IMR-90 (cell line): ENCODE results near the gene AMY1C. TPM values are rescaled to one million over a fixed set of nuclear protein-coding genes. Genes with fewer than 3 reads are reported as not detected.

Source experiments
- ATAC-seq: fragments of 200-7000 bp; cut with Tn5 transposase; 2 replicates; pipeline ENCODE4 v1.9.1; 2020; ENCODE audit warnings: low read depth, mild to moderate bottlenecking, moderate library complexity
- BruUV-seq: library from RNA; stranded (reverse); fragments of 400-500 nt; replicated peaks from 2 replicates; lab custom pipeline; 2021; lab: Mats Ljungman, UMichigan
- CTCF ChIA-PET: fragments of 300-600 bp; formaldehyde crosslinking; extraction: SDS; loops from one replicate; lab custom pipeline; 2021; ENCODE audit warnings: antibody characterized with exemption; lab: Yijun Ruan, JAX
- POLR2A ChIA-PET: fragments of 300-600 bp; sonication (Branson Sonifier 250); formaldehyde crosslinking; loops from one replicate; lab custom pipeline; 2022; ENCODE audit warnings: antibody characterized with exemption; ENCODE audit not compliant: unreplicated experiment; lab: Charles Lee
- DNase-seq: peaks from one replicate; pipeline ENCODE4 v3.0.0; 2013
- H2AFZ ChIP-seq: replicated peaks from 2 replicates; pipeline ENCODE3; 2013; ENCODE audit warnings: low read length, mild to moderate bottlenecking; ENCODE audit not compliant: poor library complexity
- H2AK5ac ChIP-seq: 2 replicates; pipeline ENCODE4 v1.6.1; 2013; ENCODE audit warnings: low read depth, low read length, inconsistent platforms
- H2AK9ac ChIP-seq: replicated peaks from 2 replicates; pipeline ENCODE3; 2013; ENCODE audit warnings: mild to moderate bottlenecking, low read depth, low read length, moderate library complexity; ENCODE audit not compliant: poor library complexity
- H2BK120ac ChIP-seq: 2 replicates; pipeline ENCODE4 v1.6.1; 2013; ENCODE audit warnings: low read depth, low read length, inconsistent platforms
- H2BK15ac ChIP-seq: 3 replicates; pipeline ENCODE4 v1.6.1; 2013; ENCODE audit warnings: low read depth, low read length, inconsistent platforms
- H2BK20ac ChIP-seq: 2 replicates; pipeline ENCODE4 v1.6.1; 2013; ENCODE audit warnings: low read depth, mild to moderate bottlenecking, inconsistent platforms, low read length, moderate library complexity
- H2BK5ac ChIP-seq: 2 replicates; pipeline ENCODE4 v1.6.1; 2013; ENCODE audit warnings: mild to moderate bottlenecking, low read depth, low read length, inconsistent platforms; ENCODE audit not compliant: poor library complexity, severe bottlenecking
- H3K14ac ChIP-seq: replicated peaks from 2 replicates; pipeline ENCODE4 v1.6.1; 2013; ENCODE audit warnings: low read depth, low read length, inconsistent platforms
- H3K18ac ChIP-seq: 2 replicates; pipeline ENCODE4 v1.6.1; 2013; ENCODE audit warnings: low read depth, low read length, control low read depth
- H3K23ac ChIP-seq: 2 replicates; pipeline ENCODE4 v1.6.1; 2013; ENCODE audit warnings: low read depth, low read length, inconsistent platforms
- H3K27ac ChIP-seq: 2 replicates; pipeline ENCODE4 v1.5.1; 2013; ENCODE audit warnings: mild to moderate bottlenecking, control low read depth, low read length; ENCODE audit not compliant: insufficient read depth
- H3K27me3 ChIP-seq: 2 replicates; pipeline ENCODE4 v1.6.1; 2013; ENCODE audit warnings: low read length; ENCODE audit not compliant: control insufficient read depth, insufficient read depth
- H3K36me3 ChIP-seq: 2 replicates; pipeline ENCODE4 v1.6.1; 2013; ENCODE audit warnings: low read length, mixed read lengths; ENCODE audit not compliant: control insufficient read depth, insufficient read depth
- H3K4ac ChIP-seq: 2 replicates; pipeline ENCODE4 v1.6.1; 2013; ENCODE audit warnings: low read depth, low read length, inconsistent platforms
- H3K4me1 ChIP-seq: 2 replicates; pipeline ENCODE4 v1.6.1; 2013; ENCODE audit warnings: low read length, mixed read lengths; ENCODE audit not compliant: control insufficient read depth, insufficient read depth
- H3K4me2 ChIP-seq: 2 replicates; pipeline ENCODE4 v1.6.1; 2013; ENCODE audit warnings: low read depth, mild to moderate bottlenecking, control low read depth, low read length, moderate library complexity
- H3K4me3 ChIP-seq: 2 replicates; pipeline ENCODE4 v1.5.1; 2013; ENCODE audit warnings: low read depth, mild to moderate bottlenecking, control low read depth, low read length, moderate library complexity; ENCODE audit not compliant: insufficient read depth
- H3K56ac ChIP-seq: 2 replicates; pipeline ENCODE4 v1.6.1; 2013; ENCODE audit warnings: low read length, inconsistent platforms; ENCODE audit not compliant: insufficient read depth; ENCODE audit errors: extremely low read depth
- H3K79me1 ChIP-seq, 2 experiments: 2 replicates each; pipeline ENCODE4 v1.6.1; 2013; ENCODE audit warnings: low read length in 2 of 2, inconsistent platforms in 1 of 2, low read depth in 1 of 2
- H3K9ac ChIP-seq: 2 replicates; pipeline ENCODE4 v1.6.1; 2013; ENCODE audit warnings: low read depth, low read length, control low read depth
- H3K9me1 ChIP-seq: 2 replicates; pipeline ENCODE4 v1.6.1; 2013; ENCODE audit warnings: low read length, inconsistent platforms; ENCODE audit not compliant: insufficient read depth
- H3K9me3 ChIP-seq: 2 replicates; pipeline ENCODE4 v1.6.1; 2013; ENCODE audit warnings: low read length; ENCODE audit not compliant: control insufficient read depth, insufficient read depth
- H4K20me1 ChIP-seq: 2 replicates; pipeline ENCODE4 v1.6.1; 2013; ENCODE audit warnings: low read length, inconsistent platforms; ENCODE audit not compliant: insufficient read depth
- H4K5ac ChIP-seq: 2 replicates; pipeline ENCODE4 v1.6.1; 2013; ENCODE audit warnings: mild to moderate bottlenecking, low read depth, low read length, control low read depth
- H4K8ac ChIP-seq, 2 experiments: 2 replicates each; pipeline ENCODE4 v1.6.1; 2013; ENCODE audit warnings: low read depth in 2 of 2, low read length in 2 of 2, control low read depth in 1 of 2, inconsistent platforms in 1 of 2
- H4K91ac ChIP-seq: 2 replicates; pipeline ENCODE4 v1.6.1; 2013; ENCODE audit warnings: low read depth, low read length, inconsistent platforms; ENCODE audit not compliant: insufficient read depth
- BHLHE40 ChIP-seq: fragments of 150-350 bp; IDR thresholded peaks from 2 replicates; pipeline ENCODE4 v1.6.1; 2016; ENCODE audit warnings: mild to moderate bottlenecking, low read depth, low read length
- CEBPB ChIP-seq: IDR thresholded peaks from 2 replicates; pipeline ENCODE4 v1.6.1; 2012; ENCODE audit warnings: low read depth, low read length, improper control_type of control experiment
- CHD1 ChIP-seq: IDR thresholded peaks from 2 replicates; pipeline ENCODE4 v1.6.1; 2012; ENCODE audit warnings: low read depth, low read length, improper control_type of control experiment
- CTCF ChIP-seq: conservative IDR thresholded peaks from 2 replicates; pipeline ENCODE4 v1.5.1; 2012; ENCODE audit warnings: mild to moderate bottlenecking, low read depth, low read length, improper control_type of control experiment
- ELK1 ChIP-seq: fragments of 150-350 bp; IDR thresholded peaks from 2 replicates; pipeline ENCODE4 v1.6.1; 2016; ENCODE audit warnings: low read depth, mild to moderate bottlenecking, low read length, moderate library complexity, borderline replicate concordance
- FOS ChIP-seq: fragments of 150-350 bp; IDR thresholded peaks from 2 replicates; pipeline ENCODE4 v1.6.1; 2016; ENCODE audit warnings: low read depth, low read length
- MAFK ChIP-seq: IDR thresholded peaks from 2 replicates; pipeline ENCODE4 v1.6.1; 2012; ENCODE audit warnings: low read depth, low read length, improper control_type of control experiment
- MAZ ChIP-seq: IDR thresholded peaks from 2 replicates; pipeline ENCODE4 v1.6.1; 2012; ENCODE audit warnings: low read depth, mild to moderate bottlenecking, low read length, improper control_type of control experiment, moderate library complexity, borderline replicate concordance
- MXI1 ChIP-seq: IDR thresholded peaks from 2 replicates; pipeline ENCODE4 v1.6.1; 2012; ENCODE audit warnings: low read depth, mild to moderate bottlenecking, low read length, moderate library complexity, borderline replicate concordance
- NFE2L2 ChIP-seq: fragments of 150-350 bp; IDR thresholded peaks from 2 replicates; pipeline ENCODE4 v1.6.1; 2016; ENCODE audit warnings: low read depth, mild to moderate bottlenecking, low read length
- POLR2A ChIP-seq: IDR thresholded peaks from 2 replicates; pipeline ENCODE4 v1.6.1; 2012; ENCODE audit warnings: mild to moderate bottlenecking, low read depth, low read length
- RAD21 ChIP-seq: IDR thresholded peaks from 2 replicates; pipeline ENCODE4 v1.6.1; 2012; ENCODE audit warnings: low read length, improper control_type of control experiment
- RCOR1 ChIP-seq: IDR thresholded peaks from 2 replicates; pipeline ENCODE4 v1.6.1; 2012; ENCODE audit warnings: mild to moderate bottlenecking, low read length, improper control_type of control experiment; ENCODE audit not compliant: insufficient replicate concordance
- RFX5 ChIP-seq: IDR thresholded peaks from 2 replicates; pipeline ENCODE4 v1.8.0; 2012; ENCODE audit warnings: low read depth, mild to moderate bottlenecking, low read length, moderate library complexity
- SMC3 ChIP-seq: fragments of 150-350 bp; IDR thresholded peaks from 2 replicates; pipeline ENCODE4 v1.6.1; 2016; ENCODE audit warnings: low read depth, mild to moderate bottlenecking, antibody characterized with exemption, low read length, moderate library complexity
- USF2 ChIP-seq: fragments of 150-350 bp; IDR thresholded peaks from 2 replicates; pipeline ENCODE4 v1.6.1; 2017; ENCODE audit warnings: mild to moderate bottlenecking, antibody characterized with exemption, low read length, low read depth
- WGBS, 2 experiments: methylation state at CpG; one replicate each; pipeline versions ENCODE4 v1.1.5 to v1.1.7; 2013; ENCODE audit warnings: missing lambda C conversion rate in 2 of 2; ENCODE audit not compliant: insufficient read length in 1 of 2; ENCODE audit errors: extremely low coverage in 2 of 2; 5-methylcytosine and 5-hydroxymethylcytosine counted together
- dilution Hi-C: fragments of 300-500 bp; cut with HindIII; formaldehyde crosslinking; loops from one replicate; pipeline ENCODE4 v1.14.3; 2018; ENCODE audit warnings: low sequenced_read_pairs; ENCODE audit not compliant: unreplicated experiment
- in situ Hi-C: fragments of 300-500 bp; cut with MboI; formaldehyde crosslinking; loops from 3 replicates; pipeline ENCODE4 v1.14.3; 2019; ENCODE audit warnings: low sequenced_read_pairs, inconsistent platforms, mixed read lengths
- intact Hi-C: fragments of 100-400 bp; cut with micrococcal nuclease; formaldehyde crosslinking; loops from 2 replicates; pipeline ENCODE4 v1.10.0; 2022
- polyA plus RNA-seq, 3 experiments: library from polyadenylated mRNA; depleted of rRNA; stranded (reverse); fragments of >200 nt; gene quantifications; 2 replicates each; pipeline ENCODE4 v1.2.3, GENCODE V29; 2012; ENCODE audit warnings: low replicate concordance in 1 of 3
- total RNA-seq: library from RNA; depleted of rRNA; stranded (reverse); fragments of >200 nt; gene quantifications from 2 replicates; pipeline ENCODE4 v1.2.3, GENCODE V29; 2012

Gene AMY1C
- total and polyA plus RNA-seq, 2 of the 4 experiments (the other 2 are of a cell fraction): not detected

- ATAC-seq (no peak), DNase-seq (no peak)
- no peak overlapping the region for H2BK15ac ChIP-seq
- no CpG with 5 or more reads among the region's 4 CpGs for WGBS, 2 experiments
- POLR2A ChIA-PET: no interaction called here
- intact Hi-C loops: no loop called here
- no peaks in the 10 kb centered on the region for H3K36me3 ChIP-seq
- H3K9me1 ChIP-seq: no peaks in the 10 kb centered on the region
- no peak overlapping the region for H4K8ac ChIP-seq
- H3K79me1 ChIP-seq: no peaks in the 10 kb centered on the region
- no peak overlapping the region for H2BK20ac ChIP-seq
- H3K18ac ChIP-seq: no peak overlapping the region
- no peak overlapping the region for H2AFZ ChIP-seq
- no peak overlapping the region for H4K5ac ChIP-seq
- no peak overlapping the region for H3K4me3 ChIP-seq
- H2BK5ac ChIP-seq: no peak overlapping the region
- no peak overlapping the region for H3K56ac ChIP-seq
- in situ Hi-C loops: no loop called here
- H4K91ac ChIP-seq: no peak overlapping the region
- no peak for TF ChIP-seq MAFK
- TF ChIP-seq BHLHE40: no peak
- TF ChIP-seq USF2: no peak
- no peak for TF ChIP-seq FOS
- no peak for TF ChIP-seq CHD1
- no peak for TF ChIP-seq MAZ
- TF ChIP-seq CEBPB: no peak
- TF ChIP-seq POLR2A: no peak
- no peak for TF ChIP-seq RAD21
- TF ChIP-seq NFE2L2: no peak
- TF ChIP-seq RCOR1: no peak
- no peak for TF ChIP-seq MXI1
- no peak for TF ChIP-seq SMC3
- TF ChIP-seq ELK1: no peak
- TF ChIP-seq CTCF: no peak
- no peak for TF ChIP-seq RFX5
- H4K20me1 ChIP-seq: no peaks in the 10 kb centered on the region
- H2AK5ac ChIP-seq: no peak overlapping the region
- H3K14ac ChIP-seq: no peak overlapping the region
- no peak overlapping the region for H3K23ac ChIP-seq
- H3K27ac ChIP-seq: no peak overlapping the region
- H3K9me3 ChIP-seq: no peaks in the 10 kb centered on the region
- H3K4ac ChIP-seq: no peak overlapping the region
- no peak overlapping the region for H2AK9ac ChIP-seq
- H2BK120ac ChIP-seq: no peak overlapping the region
- BruUV-seq: no TSS peak
- no peaks in the 10 kb centered on the region for H3K4me1 ChIP-seq
- CTCF ChIA-PET: no interaction called here
- no peaks in the 10 kb centered on the region for H3K27me3 ChIP-seq
- no peak overlapping the region for H3K9ac ChIP-seq
- no peak overlapping the region for H3K4me2 ChIP-seq
- dilution Hi-C loops: no loop called here
Measured at GRCh38 chr1:103783944-103784377, 34.3 kb downstream of the AMY1C start.
